ENCODE data around the gene MBOAT7. TPM values are rescaled to one million over a fixed set of nuclear protein-coding genes. Genes with fewer than 3 reads are reported as not detected.

Gene MBOAT7
- polyA plus RNA-seq, 1 donor from 2014 or later, result 19.0 TPM

DNA sequence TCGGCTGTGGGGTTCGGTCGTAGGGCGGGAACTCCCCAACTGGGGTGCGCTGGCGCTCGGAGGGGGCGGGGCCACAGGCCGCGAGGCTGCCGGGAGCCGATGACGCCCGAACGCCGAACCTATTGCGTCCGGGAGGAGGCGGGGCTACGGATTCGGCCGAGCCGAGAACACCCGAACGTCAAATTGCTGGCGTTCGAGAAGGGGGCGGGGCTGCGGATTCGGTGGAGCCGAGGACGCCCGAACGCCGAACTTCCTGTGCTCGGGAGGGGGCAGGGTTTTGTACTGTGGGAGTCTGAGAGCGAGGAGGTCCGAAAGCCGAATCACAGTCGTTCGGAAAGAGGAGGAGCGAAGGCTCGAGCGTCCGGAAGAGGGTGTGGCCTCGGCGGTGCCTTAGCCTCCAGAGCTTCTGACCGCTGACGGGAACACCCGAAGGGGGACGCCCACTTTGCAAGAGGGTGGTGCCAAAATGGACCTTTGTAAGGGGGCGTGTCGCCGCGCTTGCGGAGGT is 1.2 kb upstream of the MBOAT7 start:
- Histone ChIP-seq H3K4me3 (ENCODE audit: low read length) (peak overlapping the region; percentile 99), H3K4me2 (ENCODE audit: low read length) (no peak overlapping the region), H3K27ac (ENCODE audit: low read length) (peak overlapping the region; percentile 95), H3K79me2 (replicated peaks; ENCODE audit: insufficient read depth, low read length) (peaks cover 18% of the 10 kb centered on the region), H3K27me3 (ENCODE audit: insufficient read depth, low read depth, low read length) (no peaks in the 10 kb centered on the region), H3F3A (ENCODE audit: insufficient read depth, low read length, poor library complexity, severe bottlenecking) (no peaks in the 10 kb centered on the region), H3K9me2 (ENCODE audit: insufficient read depth, low read length) (no peaks in the 10 kb centered on the region), H2AFZ (ENCODE audit: low read depth, low read length) (peak overlapping the region; percentile 95), H3K9me3 (ENCODE audit: low read length) (no peaks in the 10 kb centered on the region), H3K9ac (ENCODE audit: low read length) (peak overlapping the region; percentile 92), H3K36me3 (ENCODE audit: insufficient read depth, low read length) (no peaks in the 10 kb centered on the region), H4K20me1 (ENCODE audit: insufficient read depth) (no peaks in the 10 kb centered on the region)
- TF ChIP-seq POLR2AphosphoS5 (IDR thresholded peaks at IDR 0.05) (no peak), MXI1 (conservative IDR thresholded peaks at IDR 0.05; ENCODE audit: poor library complexity, severe bottlenecking) (peak; percentile 2)

DNA sequence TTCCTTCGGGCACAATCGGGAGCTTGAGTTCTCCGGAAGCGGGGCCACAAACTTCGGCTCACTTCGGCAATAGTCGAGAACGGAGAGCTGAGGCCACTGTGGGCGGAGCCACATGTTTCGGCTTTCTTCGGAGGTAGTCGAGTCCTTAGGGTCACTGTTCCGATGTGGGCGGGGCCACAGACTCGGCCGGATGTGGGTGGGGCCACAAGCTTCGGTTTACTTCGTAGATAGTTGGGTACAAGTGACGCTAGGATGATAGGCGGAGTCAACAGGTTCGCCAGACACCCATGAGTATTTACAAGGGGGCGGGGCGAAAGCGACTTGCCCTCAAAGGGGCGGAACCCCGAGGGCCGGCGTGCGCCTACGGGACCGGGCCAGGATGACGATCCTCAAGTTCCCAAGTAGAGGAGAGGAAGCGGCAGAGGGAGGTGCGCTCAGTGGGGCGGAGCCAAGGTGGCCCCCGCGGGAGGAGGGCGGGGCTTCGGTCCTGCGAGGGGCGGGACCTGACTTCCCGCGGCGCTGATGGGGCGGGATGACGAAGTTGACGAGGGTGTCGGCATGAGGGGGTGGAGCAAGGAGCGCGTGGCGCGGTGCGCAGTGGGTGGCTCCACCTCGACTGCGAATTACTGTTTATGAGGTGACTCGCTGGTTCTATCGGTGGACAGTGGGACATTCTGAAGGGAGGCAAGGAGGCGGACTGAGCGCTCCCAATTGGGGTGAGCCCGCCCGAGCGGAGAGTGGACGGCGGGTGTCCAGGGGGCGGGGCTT is 539 bp upstream of the MBOAT7 start:
- H4K20me1 ChIP-seq (ENCODE audit: insufficient read depth), result no peaks in the 10 kb centered on the region
- no peaks in the 10 kb centered on the region for H3K9me2 ChIP-seq (ENCODE audit: insufficient read depth, low read length)
- H3F3A ChIP-seq (ENCODE audit: insufficient read depth, low read length, poor library complexity, severe bottlenecking), result no peaks in the 10 kb centered on the region
- no peaks in the 10 kb centered on the region for H3K9me3 ChIP-seq (ENCODE audit: low read length)
- no peak overlapping the region for H3K4me2 ChIP-seq (ENCODE audit: low read length)
- peak overlapping the region; percentile 95 for H3K27ac ChIP-seq (ENCODE audit: low read length)
- H3K9ac ChIP-seq (ENCODE audit: low read length), result peak overlapping the region; percentile 92
- H2AFZ ChIP-seq (ENCODE audit: low read depth, low read length), result peak overlapping the region; percentile 95
- TF ChIP-seq EZH2 (IDR thresholded peaks at IDR 0.05; ENCODE audit: borderline replicate concordance, insufficient read depth, low read length, poor library complexity, severe bottlenecking) (no peak), RAD21 (conservative IDR thresholded peaks at IDR 0.05) (no peak), MXI1 (conservative IDR thresholded peaks at IDR 0.05; ENCODE audit: poor library complexity, severe bottlenecking) (peak; percentile 79), SMC3 (conservative IDR thresholded peaks at IDR 0.05; ENCODE audit: poor library complexity) (no peak), TAF1 (IDR thresholded peaks at IDR 0.05; ENCODE audit: low read depth) (no peak), POLR2AphosphoS5 (IDR thresholded peaks at IDR 0.05) (peak; percentile 80), EP300 (conservative IDR thresholded peaks at IDR 0.05; ENCODE audit: poor library complexity, severe bottlenecking) (peak; percentile 82)
- TF ChIP-seq, protein P1, sequence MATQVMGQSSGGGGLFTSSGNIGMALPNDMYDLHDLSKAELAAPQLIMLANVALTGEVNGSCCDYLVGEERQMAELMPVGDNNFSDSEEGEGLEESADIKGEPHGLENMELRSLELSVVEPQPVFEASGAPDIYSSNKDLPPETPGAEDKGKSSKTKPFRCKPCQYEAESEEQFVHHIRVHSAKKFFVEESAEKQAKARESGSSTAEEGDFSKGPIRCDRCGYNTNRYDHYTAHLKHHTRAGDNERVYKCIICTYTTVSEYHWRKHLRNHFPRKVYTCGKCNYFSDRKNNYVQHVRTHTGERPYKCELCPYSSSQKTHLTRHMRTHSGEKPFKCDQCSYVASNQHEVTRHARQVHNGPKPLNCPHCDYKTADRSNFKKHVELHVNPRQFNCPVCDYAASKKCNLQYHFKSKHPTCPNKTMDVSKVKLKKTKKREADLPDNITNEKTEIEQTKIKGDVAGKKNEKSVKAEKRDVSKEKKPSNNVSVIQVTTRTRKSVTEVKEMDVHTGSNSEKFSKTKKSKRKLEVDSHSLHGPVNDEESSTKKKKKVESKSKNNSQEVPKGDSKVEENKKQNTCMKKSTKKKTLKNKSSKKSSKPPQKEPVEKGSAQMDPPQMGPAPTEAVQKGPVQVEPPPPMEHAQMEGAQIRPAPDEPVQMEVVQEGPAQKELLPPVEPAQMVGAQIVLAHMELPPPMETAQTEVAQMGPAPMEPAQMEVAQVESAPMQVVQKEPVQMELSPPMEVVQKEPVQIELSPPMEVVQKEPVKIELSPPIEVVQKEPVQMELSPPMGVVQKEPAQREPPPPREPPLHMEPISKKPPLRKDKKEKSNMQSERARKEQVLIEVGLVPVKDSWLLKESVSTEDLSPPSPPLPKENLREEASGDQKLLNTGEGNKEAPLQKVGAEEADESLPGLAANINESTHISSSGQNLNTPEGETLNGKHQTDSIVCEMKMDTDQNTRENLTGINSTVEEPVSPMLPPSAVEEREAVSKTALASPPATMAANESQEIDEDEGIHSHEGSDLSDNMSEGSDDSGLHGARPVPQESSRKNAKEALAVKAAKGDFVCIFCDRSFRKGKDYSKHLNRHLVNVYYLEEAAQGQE (IDR thresholded peaks at IDR 0.05; ENCODE audit: borderline replicate concordance), result no peak
- TF ChIP-seq, protein P2, sequence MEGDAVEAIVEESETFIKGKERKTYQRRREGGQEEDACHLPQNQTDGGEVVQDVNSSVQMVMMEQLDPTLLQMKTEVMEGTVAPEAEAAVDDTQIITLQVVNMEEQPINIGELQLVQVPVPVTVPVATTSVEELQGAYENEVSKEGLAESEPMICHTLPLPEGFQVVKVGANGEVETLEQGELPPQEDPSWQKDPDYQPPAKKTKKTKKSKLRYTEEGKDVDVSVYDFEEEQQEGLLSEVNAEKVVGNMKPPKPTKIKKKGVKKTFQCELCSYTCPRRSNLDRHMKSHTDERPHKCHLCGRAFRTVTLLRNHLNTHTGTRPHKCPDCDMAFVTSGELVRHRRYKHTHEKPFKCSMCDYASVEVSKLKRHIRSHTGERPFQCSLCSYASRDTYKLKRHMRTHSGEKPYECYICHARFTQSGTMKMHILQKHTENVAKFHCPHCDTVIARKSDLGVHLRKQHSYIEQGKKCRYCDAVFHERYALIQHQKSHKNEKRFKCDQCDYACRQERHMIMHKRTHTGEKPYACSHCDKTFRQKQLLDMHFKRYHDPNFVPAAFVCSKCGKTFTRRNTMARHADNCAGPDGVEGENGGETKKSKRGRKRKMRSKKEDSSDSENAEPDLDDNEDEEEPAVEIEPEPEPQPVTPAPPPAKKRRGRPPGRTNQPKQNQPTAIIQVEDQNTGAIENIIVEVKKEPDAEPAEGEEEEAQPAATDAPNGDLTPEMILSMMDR (IDR thresholded peaks at IDR 0.05; ENCODE audit: poor library complexity, severe bottlenecking), result peak; percentile 13
- H3K27me3 ChIP-seq (ENCODE audit: insufficient read depth, low read depth, low read length), result no peaks in the 10 kb centered on the region
- H3K36me3 ChIP-seq (ENCODE audit: insufficient read depth, low read length), result no peaks in the 10 kb centered on the region
- peak overlapping the region; percentile 99 for H3K4me3 ChIP-seq (ENCODE audit: low read length)
- H3K79me2 ChIP-seq (replicated peaks; ENCODE audit: insufficient read depth, low read length), result peaks cover 18% of the 10 kb centered on the region

All from neural cell (in vitro differentiated cells).